OCI-LY1 (cell line): ENCODE measurements around the gene SUN1.

ENCODE experiments used
- EZH2 ChIP-seq: fragments of 200-600 bp; sonication (generic), shearing (Covaris generic); IDR thresholded peaks from 2 replicates; pipeline ENCODE4 v1.8.0; 2017; ENCODE audit warnings: borderline replicate concordance, mixed run types, mild to moderate bottlenecking, antibody characterized with exemption, low read length, moderate library complexity, mixed read lengths
- TF ChIP-seq, protein P1 (sequence below): fragments of 200-600 bp; sonication (generic), shearing (Covaris generic); IDR thresholded peaks from 2 replicates; pipeline ENCODE4 v1.5.1; 2017; ENCODE audit warnings: mild to moderate bottlenecking, antibody characterized with exemption, low read length, moderate library complexity, mixed read lengths

- TF ChIP-seq, protein P1, sequence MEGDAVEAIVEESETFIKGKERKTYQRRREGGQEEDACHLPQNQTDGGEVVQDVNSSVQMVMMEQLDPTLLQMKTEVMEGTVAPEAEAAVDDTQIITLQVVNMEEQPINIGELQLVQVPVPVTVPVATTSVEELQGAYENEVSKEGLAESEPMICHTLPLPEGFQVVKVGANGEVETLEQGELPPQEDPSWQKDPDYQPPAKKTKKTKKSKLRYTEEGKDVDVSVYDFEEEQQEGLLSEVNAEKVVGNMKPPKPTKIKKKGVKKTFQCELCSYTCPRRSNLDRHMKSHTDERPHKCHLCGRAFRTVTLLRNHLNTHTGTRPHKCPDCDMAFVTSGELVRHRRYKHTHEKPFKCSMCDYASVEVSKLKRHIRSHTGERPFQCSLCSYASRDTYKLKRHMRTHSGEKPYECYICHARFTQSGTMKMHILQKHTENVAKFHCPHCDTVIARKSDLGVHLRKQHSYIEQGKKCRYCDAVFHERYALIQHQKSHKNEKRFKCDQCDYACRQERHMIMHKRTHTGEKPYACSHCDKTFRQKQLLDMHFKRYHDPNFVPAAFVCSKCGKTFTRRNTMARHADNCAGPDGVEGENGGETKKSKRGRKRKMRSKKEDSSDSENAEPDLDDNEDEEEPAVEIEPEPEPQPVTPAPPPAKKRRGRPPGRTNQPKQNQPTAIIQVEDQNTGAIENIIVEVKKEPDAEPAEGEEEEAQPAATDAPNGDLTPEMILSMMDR: no peak
- TF ChIP-seq EZH2: no peak
These were observed 16.0 kb upstream of the SUN1 start for GRCh38 chr7:816300-816750.
